ENCODE data around the gene FTO.
A peak's percentile ranks its signal among the peaks of the same experiment; 100 is the strongest.

The FTO gene

DNA sequence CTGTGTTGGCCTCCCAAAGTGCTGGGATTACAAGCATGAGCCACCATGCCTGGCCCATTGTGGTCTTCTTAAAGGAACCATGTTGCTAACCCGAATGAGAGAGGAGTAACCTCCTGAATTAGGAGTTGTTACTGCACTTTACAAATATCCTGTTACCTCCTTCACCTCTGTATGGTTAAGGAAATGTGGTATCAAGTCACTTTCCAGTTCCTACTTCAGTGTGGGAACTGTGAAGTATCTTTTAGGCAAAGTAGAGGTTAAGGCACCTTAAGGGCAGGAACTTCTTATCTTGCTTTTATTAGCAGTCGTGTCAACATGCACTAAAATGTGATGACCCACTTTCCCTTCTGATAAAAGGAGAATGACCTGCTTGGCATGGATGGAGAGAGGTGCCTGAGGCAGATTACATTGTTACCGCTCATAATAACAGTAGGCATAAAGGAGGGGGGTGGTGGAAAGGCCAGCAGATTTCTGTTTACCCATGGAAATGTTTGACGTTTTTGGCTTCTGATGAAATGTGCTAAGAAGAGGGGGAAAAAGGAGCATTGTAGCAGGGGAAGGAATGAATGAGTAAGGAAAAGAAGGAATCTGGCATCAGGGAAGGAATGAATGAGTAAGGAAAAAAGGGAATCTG, 28.5 kb downstream of the FTO start:
- DNase-seq (ENCODE audit: low spot score): peak; percentile 23
- H3K27ac ChIP-seq: no peak overlapping the region
- TF ChIP-seq, protein P1, sequence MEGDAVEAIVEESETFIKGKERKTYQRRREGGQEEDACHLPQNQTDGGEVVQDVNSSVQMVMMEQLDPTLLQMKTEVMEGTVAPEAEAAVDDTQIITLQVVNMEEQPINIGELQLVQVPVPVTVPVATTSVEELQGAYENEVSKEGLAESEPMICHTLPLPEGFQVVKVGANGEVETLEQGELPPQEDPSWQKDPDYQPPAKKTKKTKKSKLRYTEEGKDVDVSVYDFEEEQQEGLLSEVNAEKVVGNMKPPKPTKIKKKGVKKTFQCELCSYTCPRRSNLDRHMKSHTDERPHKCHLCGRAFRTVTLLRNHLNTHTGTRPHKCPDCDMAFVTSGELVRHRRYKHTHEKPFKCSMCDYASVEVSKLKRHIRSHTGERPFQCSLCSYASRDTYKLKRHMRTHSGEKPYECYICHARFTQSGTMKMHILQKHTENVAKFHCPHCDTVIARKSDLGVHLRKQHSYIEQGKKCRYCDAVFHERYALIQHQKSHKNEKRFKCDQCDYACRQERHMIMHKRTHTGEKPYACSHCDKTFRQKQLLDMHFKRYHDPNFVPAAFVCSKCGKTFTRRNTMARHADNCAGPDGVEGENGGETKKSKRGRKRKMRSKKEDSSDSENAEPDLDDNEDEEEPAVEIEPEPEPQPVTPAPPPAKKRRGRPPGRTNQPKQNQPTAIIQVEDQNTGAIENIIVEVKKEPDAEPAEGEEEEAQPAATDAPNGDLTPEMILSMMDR (conservative IDR thresholded peaks at IDR 0.05; ENCODE audit: low read depth): no peak
- ChIA-PET CTCF (no interaction called here), POLR2A (ENCODE audit: low non-redundant PET) (no interaction called here)

DNA sequence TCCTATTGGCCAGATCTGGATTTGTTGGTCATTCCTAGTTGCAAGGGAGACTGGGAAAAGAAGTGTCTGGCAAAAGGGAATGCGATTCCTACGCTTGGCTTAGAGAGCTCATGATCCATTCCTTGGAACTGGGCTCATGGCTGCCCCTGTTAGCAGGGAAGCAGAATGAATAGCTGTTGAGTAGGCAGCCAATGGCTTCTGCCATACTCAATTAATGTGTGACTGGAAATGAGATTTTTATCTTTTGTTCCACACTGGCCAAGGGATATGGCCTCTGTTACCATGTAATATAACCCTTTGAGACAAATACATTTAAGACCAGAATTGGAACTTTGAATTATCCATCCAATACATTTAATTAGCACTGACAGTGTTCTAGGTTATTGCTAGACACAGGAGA, 31.0 kb downstream of the FTO start:
- H3K27ac ChIP-seq: no peak overlapping the region
- POLR2A ChIA-PET (ENCODE audit: low non-redundant PET): no interaction called here

GRCh38 chr16:53736297-53736696, 32.3 kb downstream of the FTO start:
- DNase-seq (ENCODE audit: low spot score): no peak
- CTCF ChIA-PET: no interaction called here
- TF ChIP-seq, protein P1 (conservative IDR thresholded peaks at IDR 0.05; ENCODE audit: low read depth): no peak
- POLR2A ChIA-PET (ENCODE audit: low non-redundant PET): no interaction called here
- no peak overlapping the region for H3K27ac ChIP-seq

More for the DNA sequence above, 31.0 kb downstream of the FTO start:
- no peak for DNase-seq (ENCODE audit: low spot score)
- CTCF ChIA-PET: no interaction called here
- TF ChIP-seq, protein P1 (conservative IDR thresholded peaks at IDR 0.05; ENCODE audit: low read depth): no peak

GRCh38 chr16:53737552-53737951, 33.6 kb downstream of the FTO start:
- no peak overlapping the region for H3K27ac ChIP-seq
- no peak for DNase-seq (ENCODE audit: low spot score)
- CTCF ChIA-PET: no interaction called here
- TF ChIP-seq, protein P1 (conservative IDR thresholded peaks at IDR 0.05; ENCODE audit: low read depth): no peak
- POLR2A ChIA-PET (ENCODE audit: low non-redundant PET): no interaction called here

DNA sequence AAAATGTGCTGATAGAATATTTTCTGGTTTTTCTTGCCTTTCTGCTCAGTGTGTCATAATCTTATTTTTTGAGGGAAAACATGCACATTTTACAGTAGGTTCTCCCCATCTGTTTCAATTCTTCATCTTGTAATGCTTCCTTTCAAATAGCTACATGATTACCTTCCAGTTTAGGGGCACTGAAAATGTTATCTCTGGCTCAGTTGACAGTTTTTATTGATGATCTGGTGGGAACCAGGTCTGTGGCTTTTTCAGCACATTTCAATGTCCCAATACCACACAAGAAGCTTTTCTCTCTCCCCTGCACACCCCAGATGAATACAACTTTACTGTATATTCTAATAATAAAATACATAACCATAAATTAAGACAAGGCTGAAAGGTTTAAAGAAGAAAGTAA, 36.5 kb downstream of the FTO start:
- ChIA-PET CTCF (no interaction called here), POLR2A (ENCODE audit: low non-redundant PET) (no interaction called here)
- TF ChIP-seq, protein P1 (conservative IDR thresholded peaks at IDR 0.05; ENCODE audit: low read depth): no peak
- H3K27ac ChIP-seq: no peak overlapping the region
- no peak for DNase-seq (ENCODE audit: low spot score)

DNA sequence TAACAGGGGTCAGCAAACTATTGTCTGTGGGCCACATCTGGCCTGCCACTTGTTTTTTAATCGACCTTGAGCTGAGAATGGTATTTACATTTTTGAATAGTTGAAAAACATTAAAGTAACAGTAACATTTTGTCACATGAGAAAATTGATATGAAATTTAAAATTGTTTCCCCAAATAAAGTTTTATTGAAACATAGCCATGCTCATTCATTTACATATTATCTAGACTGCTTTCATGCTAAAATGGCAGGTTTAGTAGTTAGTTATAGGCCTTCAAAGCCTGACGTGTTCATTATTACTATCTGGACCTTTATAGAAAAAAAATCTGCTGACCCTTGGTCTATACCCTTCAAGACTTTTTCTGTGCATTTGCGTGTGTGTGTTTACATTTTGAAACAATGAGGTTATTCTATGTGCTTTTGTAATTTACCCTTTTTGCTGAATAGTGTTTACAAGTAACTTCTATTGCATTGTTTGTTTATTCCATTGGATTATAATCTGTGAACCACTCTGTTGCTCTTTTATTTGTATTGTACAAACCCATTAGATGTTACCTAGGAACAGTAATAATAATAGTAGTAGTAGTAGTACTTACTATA, 37.1 kb downstream of the FTO start:
- no peak overlapping the region for H3K27ac ChIP-seq
- POLR2A ChIA-PET (ENCODE audit: low non-redundant PET): no interaction called here
- CTCF ChIA-PET: no interaction called here
- TF ChIP-seq, protein P1 (conservative IDR thresholded peaks at IDR 0.05; ENCODE audit: low read depth): no peak
- DNase-seq (ENCODE audit: low spot score): no peak

All from RWPE1 (cell line).